Posterior vena cava (tissue), 2 donors: ENCODE measurements around the gene DNAJC12. TPM values are rescaled to one million over a fixed set of nuclear protein-coding genes. Genes with fewer than 3 reads are reported as not detected.
"Not testable (repeated sequence)": the region's sequence is repeated elsewhere in the genome, so short reads cannot be mapped to it uniquely, and the experiment has no call there.

ENCODE experiments used
- DNase-seq: peaks from one replicate; pipeline ENCODE4 v3.0.0-alpha.2; 2020; ENCODE audit warnings: low spot score
- intact Hi-C, 2 donors: fragments of 100-400 bp; cut with DNase I; formaldehyde crosslinking; loops; one replicate each; pipeline versions ENCODE4 v1.14.1 to v1.14.2; 2022 to 2023
- total RNA-seq, 2 donors: library from RNA; stranded (reverse); fragmentation: NEBNext Ultra II Directional; extraction: Animal tissue kit (Norgen Biotek cat#: 25700); gene quantifications; one replicate each; pipeline ENCODE4 v1.2.1, GENCODE V29; 2021
- donor health status: DM: yes; HTN: yes; CAD: no.
- donor health status: DM: yes; HTN: yes; CAD: no.

Gene DNAJC12
- total RNA-seq, 2 donors from 2014 or later, result 2.7 to 4.0 TPM

DNA sequence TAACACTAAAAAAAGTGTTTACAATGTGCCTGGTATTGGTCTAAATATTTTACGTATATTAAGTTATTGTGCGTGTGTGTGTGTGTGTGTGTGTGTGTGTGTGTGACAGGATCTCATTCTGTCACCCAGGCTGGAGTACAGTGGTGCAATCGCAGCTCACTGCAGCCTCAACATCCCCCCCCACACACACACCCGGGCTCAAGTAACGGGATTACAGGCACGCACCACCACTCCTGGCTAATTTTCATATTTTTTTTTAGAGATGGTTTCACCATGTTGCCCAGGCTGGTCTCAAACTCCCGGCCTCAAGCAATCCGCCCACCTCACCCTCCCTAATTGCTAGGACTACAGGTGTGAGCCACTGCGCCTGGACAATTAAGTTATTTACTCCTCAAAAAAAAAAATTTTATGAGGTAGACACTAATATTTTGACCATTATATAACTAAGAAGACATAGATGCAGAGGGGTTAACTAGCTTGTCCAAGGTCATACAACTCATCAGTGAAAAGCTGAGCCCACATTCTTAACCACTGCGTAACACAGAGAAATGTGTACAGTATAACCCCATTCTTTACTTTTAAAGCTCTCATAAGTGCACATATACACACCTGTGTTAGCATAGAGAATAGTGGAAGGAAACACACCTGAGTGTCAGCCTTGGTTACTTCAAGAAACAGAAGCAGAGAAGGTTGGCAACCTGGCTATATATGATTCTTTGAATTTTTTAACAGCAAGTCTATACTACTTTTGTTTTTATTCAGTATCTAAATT lies 35.0 kb downstream of the DNAJC12 start:
- intact Hi-C loops, result no loop called here
- no peak for DNase-seq

DNA sequence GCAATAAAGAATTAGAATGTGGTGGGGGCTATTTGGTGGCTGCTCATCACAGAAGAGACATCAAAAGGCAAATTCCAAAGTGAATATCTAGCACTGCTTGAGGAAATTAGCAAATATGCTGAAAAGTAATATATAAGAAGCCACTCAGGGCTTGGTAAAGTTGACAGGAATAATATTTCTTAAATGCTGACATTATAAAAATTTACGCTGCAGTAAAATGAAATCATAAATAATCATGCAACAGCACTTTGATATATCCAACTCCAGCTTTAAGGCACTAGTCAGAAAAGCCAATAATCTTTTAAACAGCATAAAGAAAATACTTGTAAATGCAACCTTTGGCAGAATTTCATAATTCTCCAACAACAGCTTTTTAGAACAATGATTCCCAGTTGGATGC lies 36.9 kb downstream of the DNAJC12 start:
- DNase-seq, result no peak
- intact Hi-C loops, result no loop called here

DNA sequence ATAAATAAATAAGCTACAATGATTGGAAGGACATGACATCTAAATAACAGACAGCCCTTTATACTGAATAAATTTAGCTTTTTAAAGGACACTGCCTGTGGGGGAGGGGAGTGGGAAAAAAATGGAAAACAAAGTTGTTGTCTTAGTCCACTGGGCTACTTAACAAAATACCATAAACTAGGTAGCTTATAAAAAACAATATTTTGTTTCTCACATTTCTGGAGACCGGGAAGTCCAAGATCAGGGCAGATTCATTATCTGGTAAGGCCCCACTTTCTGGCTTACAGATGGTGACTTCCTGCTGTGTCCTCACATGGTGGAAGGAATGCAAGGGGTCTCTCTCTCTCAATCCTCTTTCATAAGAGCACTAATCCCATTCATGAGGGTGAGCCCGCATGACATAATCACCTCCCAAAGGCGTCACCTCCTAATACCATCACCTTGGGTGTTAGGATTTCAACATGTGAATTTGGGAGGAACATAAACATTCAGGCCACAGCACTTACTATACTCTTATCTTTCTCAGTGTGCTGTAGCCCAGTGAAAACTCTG lies 43.0 kb downstream of the DNAJC12 start:
- DNase-seq, result no peak
- intact Hi-C loops, result no loop called here

DNA sequence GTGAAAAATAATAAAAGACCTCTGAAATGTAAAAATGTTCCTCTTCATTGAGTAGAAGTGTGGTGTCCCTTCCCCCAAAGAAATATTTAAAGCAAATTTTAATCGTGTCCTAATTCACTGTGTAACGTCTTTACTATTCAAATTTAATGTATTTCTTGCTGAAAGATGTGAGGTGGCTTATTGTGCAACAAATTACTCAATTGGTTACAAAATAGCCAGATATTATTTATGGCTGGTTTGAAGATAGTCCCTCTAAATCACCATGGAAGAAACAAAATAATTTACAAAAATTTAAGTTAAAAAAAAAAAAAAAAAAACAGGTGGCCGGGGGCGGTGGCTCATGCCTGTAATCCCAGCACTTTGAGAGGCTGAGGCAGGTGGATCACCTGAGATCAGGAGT lies 43.7 kb downstream of the DNAJC12 start:
- no peak for DNase-seq
- intact Hi-C loops, result no loop called here

DNA sequence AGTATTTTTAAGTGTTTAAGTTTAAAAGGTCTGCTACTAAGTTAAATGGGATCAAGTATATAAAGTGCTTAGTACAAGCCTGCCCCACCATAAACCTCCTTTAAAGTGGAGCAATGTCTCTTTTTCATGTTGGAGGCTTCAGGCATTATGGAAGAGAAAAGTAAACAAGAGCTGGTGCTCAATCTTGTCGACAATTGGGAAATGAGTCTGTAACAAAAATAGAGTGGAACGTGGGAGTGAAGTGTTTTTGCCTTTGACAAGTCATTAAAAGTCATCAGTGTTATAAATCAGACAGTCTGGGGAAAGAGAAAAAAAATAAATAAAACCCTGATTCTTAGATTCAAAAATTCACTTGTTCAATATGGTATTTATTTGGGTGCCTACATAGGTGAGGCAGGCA lies 44.7 kb downstream of the DNAJC12 start:
- intact Hi-C loops, result no loop called here

DNA sequence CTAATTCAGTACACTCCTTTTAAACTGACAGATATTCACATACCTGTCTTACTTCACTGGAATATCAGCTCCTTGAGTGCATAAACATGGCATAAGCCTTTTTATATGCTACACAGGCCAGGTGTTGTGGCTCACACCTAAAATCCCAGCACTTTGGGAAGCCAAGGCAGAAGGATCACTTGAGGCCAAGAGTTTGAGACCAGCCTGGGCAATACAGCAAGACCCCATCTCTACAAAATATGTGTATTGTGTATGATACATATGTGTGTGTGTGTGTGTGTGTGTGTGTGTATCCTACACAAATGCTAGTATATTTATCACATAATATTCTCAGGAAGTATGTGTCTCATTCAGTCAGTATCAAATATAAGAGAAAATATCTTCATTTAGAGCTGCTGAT lies 45.3 kb downstream of the DNAJC12 start:
- DNase-seq, result no peak
- intact Hi-C loops, result no loop called here

More for the DNA sequence above, 44.7 kb downstream of the DNAJC12 start:
- no peak for DNase-seq

DNA sequence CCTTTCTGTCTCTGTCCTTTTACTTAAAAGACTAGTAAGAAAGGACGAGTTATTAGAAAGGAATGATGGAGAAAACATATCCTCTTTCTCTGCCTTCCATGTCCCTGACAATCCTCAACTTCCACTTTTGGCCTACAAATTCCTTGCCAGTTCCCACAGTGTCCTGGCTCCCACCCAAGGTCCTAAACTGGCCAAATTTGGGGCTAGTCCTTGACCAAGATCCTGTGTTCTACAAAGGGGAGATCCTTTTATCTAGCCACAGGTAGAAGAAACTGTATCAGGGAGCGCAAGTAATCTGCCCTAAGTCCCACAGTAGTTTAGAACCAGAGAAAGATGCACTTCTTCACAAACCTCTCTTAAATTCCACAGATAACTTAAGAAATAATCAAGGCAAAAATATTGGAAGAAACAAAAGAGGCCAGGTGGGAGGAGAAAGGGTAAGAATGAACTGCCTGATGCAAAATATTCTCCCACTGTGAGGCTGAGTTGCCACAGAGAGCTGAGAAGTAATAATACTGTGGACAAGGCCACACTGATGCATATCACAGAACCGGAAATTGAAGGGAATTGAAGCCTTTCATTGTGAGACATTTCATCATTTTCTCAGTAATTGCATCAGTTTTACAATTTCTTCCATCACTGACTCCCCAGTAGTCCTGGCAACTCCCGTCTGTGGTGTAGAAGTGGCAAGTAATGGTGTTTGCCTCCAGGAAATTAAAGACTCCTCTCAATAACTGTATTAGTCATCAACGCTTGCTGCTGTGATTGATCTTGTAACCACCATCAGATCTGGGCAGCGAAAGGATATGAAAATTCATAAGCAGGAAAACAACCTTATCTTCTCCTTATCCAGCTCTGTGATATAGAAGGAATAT lies 47.2 kb downstream of the DNAJC12 start:
- intact Hi-C loops, result no loop called here
- no peak for DNase-seq

DNA sequence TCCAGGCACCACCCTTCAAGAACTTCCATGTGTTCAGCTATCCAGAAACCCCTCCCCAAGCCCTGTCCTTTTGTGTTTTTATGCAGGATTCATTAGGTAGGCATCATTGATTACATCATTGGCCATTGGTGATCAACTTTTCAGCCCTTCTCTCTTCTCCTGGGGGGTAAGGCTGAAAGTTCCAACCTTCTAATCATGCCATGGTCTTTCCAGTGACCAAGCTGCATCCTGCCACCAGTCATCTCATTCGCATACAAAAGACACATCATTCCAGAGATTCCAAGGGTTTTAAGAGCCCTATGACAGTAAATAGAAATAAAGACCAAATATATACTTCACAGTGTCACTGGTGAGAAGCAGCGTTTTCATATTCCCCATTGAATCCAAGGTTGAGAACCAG lies 48.2 kb downstream of the DNAJC12 start:
- DNase-seq, result no peak
- intact Hi-C loops, result no loop called here

DNA sequence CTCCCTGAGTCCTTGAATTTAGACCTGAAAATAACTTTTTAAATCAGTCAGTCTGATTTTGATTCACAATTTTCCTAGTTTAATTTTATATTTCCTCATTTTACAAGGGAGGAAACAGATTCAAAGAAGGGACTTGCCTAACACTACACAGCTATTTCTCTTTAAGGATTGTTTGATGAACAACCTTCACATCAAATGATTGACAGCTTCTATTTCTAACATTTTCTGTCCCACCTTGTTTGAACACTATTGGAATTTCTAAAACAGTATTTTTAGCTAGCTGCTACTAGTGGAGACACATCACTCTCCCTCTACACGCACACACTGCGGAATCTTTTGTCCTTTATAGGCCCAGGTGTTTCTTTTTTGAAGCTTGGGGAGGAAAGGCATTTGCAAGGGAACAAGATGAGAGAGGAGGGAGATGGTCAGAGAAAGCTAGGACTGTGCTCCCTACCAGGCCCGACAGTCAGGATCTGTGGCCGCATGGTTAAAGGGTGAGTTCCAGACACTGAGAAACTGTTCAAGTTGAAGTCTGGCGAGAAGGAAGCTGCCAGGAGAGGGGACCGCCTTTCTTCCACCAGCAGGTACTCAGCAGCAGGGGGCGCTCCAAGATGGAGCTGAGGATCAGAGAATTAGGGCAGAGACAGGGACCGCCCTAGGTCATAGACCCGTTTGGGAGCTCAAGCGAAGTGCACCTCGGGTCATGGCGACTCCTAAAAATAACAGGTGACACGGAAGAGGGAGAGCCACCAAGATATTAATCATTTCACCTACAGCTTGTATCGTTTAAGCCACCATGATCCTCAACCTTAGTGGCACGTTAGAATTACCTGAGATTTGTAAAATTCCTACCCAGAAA lies 49.7 kb downstream of the DNAJC12 start:
- intact Hi-C loops, result no loop called here
- peak; percentile 80 for DNase-seq

DNA sequence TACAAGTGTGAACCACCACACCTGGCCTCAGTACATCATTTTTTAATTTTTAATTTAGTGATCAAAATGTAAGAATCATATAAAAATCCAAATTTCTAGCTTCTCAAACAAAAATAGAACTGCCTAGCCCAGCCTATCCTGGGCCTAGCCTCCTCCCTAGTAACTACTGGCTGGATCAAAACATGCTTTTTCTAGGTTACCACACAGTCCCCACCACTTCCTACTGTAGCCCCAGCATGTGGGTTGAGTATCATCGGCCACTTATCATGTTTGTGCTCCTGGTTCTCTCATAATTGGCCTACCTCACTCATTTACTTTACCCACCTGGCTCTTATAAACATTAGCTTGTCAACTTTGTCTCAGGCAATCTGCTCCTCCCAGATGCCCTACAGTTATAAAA lies 52.9 kb downstream of the DNAJC12 start:
- intact Hi-C loops, result no loop called here
- no peak for DNase-seq

DNA sequence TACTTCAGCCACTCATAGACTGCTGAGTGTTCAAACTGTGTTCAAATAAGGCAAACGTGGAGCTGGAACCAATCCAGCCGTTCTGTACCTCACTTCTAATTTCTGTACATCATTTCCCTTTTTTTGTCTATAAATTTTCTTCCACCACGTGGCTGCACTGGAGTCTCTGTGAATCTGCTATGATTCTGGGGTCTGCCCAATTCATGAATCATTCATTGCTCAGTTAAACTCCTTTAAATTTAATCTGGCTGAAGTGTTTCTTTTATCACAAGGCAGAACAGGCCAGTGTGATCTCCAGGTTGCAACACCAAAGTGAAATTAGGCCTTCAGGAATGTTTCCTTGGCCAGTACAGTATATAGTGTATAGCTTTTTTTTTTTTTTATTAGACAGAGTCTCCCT lies 53.5 kb downstream of the DNAJC12 start:
- intact Hi-C loops, result loop anchor here in 1 of 2 donors (5.0 kb wide), 2 partner anchors 87 to 117 kb away; partner anchors contain the start of gene CTNNA3
- no peak for DNase-seq

DNA sequence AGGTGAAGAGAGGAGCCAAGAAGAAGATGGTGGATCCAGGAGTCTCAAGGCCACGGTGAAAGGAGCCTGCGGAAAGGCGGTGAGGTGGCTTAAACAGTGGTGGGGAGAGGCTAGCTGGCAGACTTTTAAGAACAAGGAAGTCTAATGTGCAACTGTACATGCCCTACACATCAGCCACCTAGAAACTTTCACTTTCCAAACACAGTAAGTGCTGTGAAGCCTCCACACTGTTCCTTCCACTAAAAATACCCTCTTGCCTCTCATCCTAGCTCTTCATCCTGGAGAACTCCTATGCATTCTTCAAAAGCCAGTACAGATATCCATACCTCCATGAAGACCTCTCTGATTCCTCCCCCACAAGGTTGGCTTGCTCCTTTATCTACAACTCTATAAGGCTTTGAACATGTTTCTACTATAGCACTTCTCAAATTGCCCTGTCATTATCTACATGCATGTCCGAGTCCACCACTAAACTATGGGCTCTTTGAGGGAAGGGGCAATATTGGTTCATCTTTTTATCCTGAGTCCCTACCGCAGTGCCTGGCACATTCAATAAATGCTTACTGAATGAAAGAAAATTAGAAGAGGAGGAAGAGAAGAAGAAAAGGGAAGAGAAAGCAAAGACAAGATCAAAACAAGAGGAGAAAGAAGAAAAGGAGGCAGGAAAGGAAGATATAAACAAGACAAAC lies 54.2 kb downstream of the DNAJC12 start:
- intact Hi-C loops, result loop anchor here in 1 of 2 donors (5.0 kb wide), 2 partner anchors 86 to 116 kb away; partner anchors contain the start of gene CTNNA3
- no peak for DNase-seq

DNA sequence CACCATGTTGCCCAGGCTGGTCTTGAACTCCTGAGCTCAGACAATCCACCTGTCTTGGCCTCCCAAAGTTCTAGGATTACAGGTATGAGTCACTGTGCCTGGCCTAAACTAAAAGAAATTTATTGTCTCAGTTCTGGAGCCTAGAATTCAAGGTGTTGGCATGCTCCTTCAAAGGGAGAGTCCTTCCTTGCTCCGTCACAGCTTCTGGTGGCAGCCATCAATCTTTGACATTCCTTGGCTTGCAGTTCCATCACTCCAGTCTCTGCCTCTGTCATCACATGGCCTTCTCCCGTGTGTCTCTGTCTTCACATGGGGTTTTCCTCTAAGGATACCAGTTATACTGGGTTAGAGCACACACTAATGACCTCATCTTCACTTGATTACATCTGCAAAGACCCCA lies 55.5 kb downstream of the DNAJC12 start:
- intact Hi-C loops, result loop anchor here in 1 of 2 donors (5.0 kb wide), 2 partner anchors 85 to 115 kb away; partner anchors contain the start of gene CTNNA3
- no peak for DNase-seq

DNA sequence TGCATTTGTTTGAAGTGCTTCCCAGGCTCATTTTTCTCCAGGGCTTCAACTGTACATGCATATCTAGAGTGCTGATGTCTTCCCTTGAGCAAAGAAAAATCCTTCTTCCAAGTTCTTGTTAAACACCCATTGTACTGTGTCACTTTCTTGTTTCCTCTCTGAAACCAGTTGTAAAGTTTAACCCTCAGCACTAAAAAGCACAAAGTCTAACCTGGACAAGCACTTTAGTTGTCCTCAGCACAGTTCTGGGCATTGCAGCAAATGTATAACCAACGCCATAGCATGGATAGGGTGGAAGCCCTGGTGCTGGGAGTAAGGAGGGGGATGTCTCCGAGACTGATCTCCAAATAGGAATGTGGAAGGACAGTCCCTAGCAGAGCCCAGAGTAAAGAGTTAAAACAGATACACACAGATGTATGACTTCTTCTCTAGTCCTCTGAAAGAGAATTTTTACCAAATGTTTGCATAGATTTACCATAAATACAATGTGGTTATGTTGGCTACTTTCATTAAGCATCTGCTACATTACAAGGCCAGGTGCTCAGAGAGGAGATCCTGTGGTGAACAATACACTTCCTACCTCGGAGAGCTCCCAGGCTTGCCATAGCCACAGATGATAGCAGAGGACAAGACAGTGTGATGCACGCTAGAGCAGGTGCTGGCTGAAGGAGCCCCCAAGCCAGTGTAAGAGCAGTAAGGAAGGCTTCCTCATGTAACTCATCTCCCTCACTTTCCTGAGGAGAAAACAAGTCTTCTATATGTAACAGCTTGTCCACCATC lies 57.0 kb downstream of the DNAJC12 start:
- DNase-seq, result no peak
- intact Hi-C loops, result loop anchor here in 1 of 2 donors (5.0 kb wide), 2 partner anchors 84 to 114 kb away; partner anchors contain the start of gene CTNNA3

DNA sequence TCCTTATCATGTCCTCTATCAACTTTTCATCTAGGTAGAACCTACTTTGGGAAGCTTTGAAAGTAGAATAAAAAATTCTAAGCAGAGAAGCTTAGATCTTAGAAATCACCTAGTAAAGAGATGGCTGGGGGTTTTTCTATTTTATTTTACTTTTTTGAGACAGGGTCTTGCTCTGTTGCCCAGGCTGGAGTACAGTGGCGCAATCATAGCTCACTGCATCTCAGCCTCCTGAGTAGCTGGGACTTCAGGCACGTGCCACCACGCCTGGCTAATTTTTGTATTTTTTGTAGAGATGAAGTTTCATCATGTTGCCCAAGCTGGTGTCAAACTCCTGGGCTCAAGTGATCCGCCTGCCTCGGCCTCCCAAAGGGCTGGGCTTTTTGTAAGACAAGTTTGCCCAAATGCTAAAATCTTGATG lies 57.8 kb downstream of the DNAJC12 start:
- DNase-seq, result not testable (repeated sequence)
- intact Hi-C loops, result loop anchor here in 1 of 2 donors (5.0 kb wide), 2 partner anchors 83 to 113 kb away; partner anchors contain the start of gene CTNNA3

DNA sequence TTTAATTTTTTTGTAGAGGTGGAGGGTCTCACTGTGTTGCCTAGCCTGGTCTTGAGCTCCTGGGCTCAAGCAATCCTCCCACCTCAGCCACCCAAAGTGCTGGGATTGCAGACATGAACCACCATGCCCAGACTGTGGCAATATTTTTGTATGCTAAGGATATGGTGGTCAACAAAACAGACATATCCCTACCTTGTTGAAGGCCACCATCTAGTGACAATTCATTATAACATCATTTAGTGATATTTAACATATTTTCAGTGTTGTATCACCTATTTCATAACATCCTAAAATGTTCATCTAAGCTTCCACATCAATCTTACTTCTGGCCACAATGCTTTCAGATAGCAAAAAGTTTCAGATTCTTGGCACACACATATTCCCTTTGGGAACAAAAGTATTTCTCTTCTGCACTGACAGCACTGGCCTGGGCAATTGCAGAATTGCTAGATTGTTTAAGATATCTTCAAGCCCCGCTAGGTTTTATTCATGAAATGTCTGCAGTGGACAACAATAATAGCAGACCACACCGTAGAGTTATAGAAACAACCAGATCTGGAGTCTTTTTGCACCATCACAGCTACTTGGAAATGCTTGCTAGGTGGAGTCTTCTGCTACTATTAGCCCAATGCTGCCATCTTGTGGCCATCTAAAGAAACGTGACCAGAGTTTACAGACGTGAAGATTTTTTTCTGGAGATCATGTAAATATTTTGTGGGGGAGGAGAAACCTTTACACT lies 58.4 kb downstream of the DNAJC12 start:
- intact Hi-C loops, result loop anchor here (5.0 to 10.0 kb wide), 3 partner anchors 82 to 115 kb away; partner anchors contain the start of gene CTNNA3 (in 1 of the 2)
- DNase-seq, result no peak

DNA sequence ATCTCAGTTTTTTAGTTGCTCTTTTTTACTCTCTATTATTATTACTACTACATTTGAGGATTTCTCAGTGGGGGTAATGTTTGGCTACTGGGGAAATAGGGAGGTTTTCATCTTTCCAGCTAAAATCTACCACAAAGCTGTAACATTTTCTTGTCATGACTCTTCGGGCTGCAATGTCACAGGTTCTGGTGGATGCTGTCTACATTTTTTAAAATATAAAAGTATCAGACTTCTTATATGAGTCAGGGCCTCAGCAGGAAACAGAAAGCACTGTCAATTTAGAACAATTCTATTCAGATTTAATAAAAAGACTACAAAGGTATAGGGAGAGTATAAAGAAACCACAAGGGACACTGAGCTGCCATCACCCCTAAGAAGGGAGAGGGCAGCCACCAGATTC lies 61.6 kb downstream of the DNAJC12 start:
- intact Hi-C loops, result loop anchor here in 1 of 2 donors (10.0 kb wide), 1 partner anchor 112 kb away; no protein-coding TSS in a partner anchor
- no peak for DNase-seq
